Left forelimb (tissue), 1 donor: Measurements from ENCODE around the gene FBXO7.

Experiments
- DNase-seq: peaks from one replicate; pipeline ENCODE4 v3.0.0-alpha.2; 2018; ENCODE audit warnings: low spot score

The FBXO7 gene

DNA sequence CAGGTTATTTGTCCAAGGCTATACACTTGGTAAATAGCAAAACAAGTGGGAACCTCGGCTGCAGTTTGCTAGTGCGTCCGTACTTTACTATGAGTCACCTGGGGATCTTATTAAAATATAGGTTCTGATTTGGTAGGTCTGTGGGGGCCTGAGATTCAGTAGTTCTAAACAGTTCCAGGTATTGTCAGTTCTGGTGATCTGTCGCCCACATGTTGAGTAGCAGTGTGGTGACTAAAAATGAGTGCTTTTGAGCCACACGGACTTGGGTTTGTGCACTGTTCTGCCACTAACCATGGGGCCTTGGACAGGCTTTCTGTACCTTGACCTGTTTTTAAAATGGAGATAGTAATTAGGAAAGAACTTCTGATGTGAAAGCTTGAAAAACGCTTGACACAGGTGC lies 15.7 kb downstream of the FBXO7 start:
- no peak for DNase-seq

DNA sequence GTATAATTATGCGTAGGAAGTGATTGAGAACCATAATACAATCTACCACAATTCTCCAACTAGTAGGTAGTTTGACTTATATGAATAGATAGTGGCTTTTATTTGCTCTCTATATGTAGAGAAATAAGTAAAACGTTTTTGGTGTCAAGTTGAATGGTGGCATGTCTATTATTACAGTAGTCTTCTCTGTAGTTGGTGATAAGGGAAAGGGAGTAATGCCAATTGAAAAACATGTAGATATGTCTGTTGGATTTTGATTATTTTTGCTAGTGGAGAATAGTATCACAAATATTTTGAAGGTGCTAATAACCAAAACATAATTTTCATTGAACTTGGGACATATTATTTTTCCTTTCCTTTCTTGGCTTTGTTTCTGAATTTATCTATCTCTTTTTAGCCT lies 17.5 kb downstream of the FBXO7 start:
- no peak for DNase-seq

DNA sequence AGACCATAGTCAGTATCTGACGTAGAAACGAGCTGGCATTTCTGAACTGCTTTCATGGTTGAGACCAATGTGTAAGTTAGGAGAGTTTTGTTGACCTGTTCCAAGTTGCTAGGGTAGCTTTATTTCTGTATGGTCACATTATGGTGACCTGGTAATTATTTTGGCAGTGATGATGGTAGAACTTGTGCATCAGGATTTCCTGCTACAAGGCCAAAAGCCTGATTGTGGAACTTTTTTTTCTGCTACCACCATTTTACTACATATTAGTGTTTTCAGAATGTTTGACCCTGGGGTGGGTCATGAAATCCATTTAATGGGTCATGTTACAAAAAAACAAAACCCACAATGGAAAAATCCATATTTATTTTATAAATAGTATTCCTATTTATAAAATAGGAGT lies 18.9 kb downstream of the FBXO7 start:
- DNase-seq: no peak

DNA sequence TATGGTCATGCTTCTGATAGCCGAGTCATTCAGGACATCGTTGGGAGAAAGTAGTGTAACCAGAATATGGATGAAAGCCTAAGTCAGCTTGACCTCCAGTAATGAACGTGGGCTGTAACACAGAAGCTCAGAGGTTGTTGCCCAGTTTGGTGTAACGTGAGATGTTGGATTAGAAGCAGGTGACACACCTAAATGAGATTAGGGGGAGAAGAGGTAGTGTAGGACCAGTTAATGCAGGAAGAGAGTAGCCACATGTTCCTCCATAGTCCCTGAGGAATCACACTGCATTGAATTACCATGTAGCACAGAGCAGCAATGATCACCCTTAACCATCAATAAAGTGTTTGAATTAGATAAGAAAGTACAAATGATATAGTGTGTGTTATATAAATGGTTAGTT lies 20.4 kb downstream of the FBXO7 start:
- DNase-seq: no peak

DNA sequence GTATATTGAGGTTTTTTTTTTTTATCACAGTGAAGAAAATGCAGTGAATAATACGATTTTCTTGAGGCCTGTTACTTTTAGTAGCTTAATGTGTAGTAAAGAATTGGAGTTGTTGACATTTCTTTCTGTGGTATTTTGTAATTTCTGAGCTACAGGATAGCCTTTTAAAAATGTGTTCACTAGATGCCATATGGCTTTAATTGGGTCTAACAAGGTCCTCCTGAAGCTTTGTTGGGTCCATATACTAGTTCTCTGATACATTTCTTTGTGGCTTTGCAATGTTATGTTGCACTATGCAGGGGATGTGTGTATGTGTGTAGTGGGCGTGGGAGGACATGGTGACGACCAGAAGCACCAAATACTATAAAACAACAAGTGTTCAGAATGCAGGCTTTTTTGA lies 25.1 kb downstream of the FBXO7 start:
- no peak for DNase-seq

DNA sequence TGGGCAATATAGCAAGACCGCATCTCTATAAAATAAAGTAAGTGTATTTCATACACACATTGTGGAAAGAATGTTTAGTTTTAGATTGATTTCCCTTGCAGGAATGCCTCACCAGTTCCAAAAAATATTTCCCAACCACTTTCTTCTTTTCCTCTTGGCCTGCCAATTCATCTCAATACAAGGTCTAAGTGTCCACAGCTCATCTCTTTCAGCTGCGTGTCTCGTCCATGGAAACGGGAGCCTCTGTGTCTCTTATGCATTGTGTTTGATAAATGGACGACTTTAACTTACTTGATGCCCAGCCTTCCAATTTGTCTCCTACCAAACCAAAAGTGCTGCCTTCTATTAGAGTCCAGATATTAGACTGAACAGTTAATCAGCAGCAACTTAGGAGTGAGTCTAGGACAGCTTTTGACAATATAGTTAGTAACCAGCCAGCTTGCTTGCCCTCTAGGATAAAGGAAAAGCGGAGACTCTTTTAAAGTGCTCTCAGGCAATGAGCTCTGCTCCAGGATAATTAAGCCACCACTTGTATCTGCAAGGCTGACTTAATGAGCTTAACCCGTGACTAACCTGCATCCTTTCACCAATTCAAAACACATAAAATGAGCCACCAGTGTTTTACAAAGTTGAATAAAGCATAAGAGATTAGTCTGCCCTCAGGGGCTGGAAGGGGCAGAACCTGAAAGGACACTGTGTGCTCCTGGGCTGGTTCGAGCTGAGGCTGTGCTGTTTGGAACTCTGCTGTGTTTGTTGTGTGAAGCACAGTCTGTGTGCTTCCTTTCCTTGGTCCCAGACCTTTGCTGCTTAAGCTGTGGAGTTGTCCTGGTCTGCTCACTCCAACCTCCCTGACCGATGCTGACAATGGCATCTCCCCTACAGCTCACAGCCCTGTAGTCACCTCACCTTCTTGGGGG lies 27.5 kb downstream of the FBXO7 start:
- no peak for DNase-seq

DNA sequence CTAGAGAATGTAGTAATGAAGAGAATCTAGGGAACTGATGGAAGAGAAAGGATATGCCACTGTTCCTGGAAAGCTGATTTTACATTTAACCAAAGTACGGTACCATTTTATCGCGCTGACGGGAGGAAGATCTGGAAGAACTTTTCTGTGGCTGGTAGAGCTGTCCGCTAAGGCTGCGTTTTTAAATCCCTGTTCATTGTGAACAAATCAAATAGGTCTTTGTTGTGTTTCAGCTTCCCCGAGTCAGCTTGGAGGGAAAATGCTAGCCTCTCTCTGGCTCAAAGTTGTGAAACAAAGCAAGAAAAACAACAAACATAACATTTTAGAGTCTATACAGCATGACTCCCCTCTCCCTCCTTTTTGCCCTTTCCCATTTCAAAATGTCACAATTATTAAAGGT lies 34.4 kb downstream of the FBXO7 start:
- DNase-seq: no peak

DNA sequence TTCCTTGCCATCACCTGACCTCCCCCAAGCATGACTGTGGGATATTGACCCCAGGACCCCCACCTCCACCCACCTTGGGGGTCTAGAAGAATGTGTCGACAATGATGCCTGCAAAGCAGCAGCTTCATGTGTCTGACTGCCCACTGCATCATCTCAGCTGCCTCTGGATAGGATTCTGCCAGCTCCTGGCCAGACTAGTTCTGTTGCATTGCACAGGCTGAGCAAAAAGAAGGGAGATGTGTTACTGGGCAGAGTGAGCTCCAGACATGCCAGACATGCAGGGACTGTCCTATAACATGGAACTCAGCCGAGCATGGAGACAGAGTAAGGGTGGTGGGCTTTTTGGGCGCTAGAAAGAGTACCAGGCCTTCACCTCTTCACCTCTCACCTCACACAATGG lies 36.7 kb downstream of the FBXO7 start:
- no peak for DNase-seq

DNA sequence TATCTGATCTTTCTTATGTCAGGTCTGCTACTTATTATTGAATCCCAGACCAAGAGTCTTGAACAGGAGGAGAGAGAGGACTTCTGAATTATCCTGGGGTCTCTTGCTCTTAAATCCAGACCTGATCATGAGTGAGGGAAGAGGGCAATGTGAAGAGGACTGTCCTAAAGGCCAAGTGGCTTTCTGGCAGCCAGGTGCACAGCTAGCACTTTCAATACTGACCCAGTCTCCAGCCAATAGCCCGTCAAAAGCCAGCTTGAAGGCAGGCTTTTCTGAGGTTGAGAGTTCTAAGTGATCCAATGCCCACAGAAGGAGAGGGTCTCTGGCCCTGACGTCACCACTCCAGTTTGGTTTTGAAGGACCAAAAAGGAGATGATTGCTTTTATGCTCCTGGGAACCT lies 37.2 kb downstream of the FBXO7 start:
- DNase-seq: no peak

DNA sequence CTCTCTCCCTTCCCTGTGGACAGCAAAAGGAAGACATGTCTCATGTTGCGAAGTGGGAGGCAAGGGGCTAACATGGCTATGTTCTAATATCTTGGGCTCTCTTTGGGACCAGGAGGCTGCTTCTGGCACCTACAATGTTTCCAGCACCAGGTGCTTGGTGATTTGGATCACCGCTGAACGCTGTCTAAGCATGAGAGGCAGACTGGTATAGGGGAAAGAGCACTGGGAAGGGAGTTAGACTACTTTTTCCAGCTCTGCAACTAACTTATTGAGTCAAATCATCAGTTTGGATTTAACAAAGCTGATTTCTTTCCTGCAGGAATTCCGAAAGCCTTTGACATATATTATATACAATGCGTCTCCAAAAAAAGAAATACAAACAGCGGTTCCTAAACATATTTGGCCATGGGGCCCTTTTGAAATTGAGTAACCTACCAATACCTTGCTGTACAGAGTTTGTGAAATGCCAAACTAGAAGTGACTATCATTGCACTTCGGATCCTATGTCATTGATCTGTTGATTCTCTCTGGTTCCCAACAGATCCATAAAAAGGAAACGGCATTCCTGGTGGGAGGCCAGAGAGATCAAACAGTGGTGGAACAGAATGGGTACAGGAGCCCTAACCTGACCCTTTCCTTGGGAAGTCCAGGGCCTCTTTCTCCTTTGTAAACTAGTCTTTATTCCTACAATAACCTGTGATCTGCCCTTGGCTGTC lies 37.8 kb downstream of the FBXO7 start:
- no peak for DNase-seq

DNA sequence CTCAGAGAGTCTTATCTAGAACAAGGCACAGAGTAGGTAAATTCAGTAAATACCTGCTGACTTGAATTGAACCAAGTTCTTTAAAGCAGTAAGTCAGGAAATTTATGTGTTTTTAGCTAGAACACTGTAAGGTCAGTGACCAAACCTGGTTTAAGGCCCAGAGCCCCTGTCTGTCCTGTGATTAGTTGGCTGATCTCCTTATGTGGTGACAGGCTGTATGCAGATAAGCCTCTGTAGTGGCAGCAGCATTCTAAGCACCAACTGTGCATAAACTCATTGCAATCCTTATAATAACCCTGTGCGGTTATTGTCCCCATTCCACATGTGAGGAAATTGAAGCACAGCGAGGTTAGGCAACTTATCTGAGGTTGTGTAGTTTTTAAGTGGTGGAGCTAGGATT lies 40.5 kb downstream of the FBXO7 start:
- DNase-seq: no peak

DNA sequence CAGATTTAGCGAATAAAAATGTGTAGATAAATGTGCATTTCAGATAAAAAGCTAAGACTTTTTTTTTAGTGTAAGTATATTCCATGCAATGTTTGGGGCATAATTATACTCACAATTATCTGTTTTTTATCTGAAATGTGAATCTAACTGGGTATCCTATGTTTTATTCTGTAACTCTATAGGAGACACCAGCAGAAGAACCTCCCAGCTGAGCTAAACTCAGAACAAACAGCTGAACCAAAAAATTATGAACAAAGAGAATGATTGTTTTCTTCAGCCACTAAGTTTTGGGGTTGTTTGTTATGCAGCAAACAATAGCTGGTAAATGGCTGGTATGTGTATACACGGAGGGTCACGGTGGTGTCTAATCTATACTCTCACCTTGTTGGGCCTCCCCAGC lies 42.9 kb downstream of the FBXO7 start:
- no peak for DNase-seq

DNA sequence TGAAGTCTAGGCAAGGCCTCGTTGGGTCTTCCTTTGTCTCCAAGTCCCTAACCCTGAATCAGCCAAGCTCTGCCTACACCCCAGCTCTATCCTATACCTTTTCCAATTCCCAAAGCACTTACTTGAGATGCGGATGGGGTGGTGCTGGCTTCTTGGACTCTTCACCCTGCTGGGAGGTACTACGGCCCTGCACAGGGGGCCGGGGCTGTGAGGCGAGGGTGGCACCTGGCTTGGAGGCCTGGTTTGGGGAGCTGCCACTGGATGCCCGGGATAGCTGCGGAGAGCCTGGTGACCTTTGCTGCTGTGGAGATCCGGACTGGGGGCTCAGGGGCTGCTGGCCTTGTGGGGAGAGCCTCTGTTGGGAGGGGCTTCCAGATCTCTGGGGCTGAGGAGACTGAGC lies 43.3 kb downstream of the FBXO7 start:
- DNase-seq: no peak

DNA sequence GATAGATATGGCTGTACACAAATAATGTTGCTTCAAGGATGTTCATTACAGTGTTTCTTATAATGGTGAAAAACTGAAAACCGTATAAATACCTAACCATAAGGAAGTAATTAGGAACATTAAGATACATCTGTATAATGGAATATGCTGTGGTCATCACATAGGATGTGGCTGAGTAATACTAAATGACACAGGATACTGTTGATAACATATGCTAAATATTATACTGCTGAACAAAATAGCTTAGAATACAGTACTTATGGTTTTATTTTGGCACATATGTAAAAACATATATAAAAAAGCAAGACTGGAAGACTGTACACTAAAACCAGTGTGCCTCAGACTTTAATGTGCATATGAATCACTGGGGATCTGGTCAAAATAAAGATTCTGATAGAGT lies 43.8 kb downstream of the FBXO7 start:
- DNase-seq: no peak

DNA sequence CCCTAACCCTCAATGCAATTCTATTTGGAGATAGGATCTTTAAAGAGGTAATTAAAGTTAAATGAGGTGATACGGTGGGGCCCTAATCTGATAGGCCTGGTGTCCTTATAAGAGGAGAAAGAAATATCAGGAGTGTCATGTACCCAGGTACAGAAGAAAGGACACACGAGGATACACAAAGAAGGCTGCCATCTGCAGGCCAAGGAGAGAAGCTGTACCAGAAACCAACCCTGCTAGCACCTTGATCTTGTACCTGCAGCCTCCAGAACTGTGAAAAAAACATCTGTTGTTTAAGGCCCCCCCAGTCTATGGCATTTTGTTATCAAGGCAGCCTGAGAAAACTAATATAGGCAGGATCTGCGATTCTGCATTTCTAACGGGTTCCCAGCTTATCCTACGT lies 44.2 kb downstream of the FBXO7 start:
- no peak for DNase-seq

DNA sequence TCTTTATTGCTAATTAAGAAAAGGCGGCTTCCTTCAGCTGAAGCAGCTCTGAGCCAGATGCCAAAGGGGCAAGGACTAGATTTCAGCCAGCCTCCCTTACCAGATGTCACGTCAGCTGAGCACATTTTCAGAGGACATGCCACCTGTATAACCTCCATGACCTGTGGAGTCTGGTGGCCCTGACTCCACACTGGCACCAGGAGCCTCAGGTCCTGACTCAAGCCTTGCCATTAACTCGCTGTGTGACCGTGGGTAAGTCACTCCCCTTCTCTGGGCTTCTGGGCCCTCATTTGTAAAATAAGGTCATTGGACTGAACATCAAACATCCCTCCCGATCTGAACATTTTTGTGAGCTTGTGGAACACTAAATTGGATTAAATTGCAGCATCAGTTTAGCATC lies 46.0 kb downstream of the FBXO7 start:
- DNase-seq: no peak

DNA sequence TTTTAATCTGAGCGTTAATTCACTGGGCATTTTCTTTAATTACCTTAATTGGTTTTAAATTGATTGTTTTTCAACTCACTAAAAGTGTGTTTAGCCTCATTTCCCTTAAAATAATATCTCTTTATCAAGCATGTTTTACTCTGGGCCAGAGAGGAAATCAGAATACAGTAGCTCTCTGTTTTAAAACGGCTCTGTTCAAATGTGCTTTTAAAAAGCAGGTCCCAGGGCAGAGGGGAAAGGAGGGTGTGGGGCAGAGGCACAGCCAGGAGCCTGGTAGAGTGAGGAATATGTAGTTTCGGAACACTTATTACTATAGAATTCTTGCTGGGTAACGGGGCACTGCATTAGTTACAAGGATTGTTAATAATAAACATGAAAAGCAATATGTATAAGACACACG lies 47.6 kb downstream of the FBXO7 start:
- no peak for DNase-seq

DNA sequence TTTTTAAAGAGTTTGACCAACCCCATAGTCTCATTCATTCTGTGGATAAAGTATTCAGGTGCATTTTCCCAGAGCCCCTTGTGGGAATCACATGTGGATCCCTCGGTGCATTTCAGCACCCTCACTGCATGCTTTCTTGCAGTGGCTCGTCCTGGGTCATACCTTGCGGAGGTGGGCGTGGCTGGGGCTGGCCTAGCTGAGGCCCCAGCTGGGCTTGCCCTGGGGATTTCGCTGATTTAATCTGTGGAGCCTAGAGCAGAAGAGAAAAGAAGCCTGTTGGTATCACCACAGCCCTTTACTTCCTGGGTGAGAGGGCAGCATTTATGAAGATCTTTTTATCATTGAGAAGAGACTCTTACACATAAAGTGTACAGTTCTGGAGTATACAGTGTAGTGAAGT lies 53.1 kb downstream of the FBXO7 start:
- no peak for DNase-seq

DNA sequence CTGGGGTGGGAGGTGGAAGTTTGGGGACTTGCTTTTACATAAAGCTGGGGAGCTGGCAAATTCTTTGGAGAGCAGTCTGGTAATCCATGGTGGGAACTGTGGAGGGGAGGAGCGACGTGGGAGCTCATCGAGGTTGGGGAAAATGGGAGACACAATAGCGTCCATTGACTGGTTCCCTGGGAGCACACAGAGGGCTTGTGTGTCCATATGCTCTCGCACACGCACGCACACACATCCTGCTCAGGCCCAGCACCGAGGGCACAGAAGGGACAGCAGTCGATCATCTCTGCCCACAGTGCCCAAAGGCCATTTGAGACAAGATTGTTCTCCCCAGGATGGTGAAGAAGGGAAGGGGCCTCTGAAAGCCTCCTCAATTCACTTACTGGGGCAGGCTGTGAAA lies 53.7 kb downstream of the FBXO7 start:
- DNase-seq: no peak

DNA sequence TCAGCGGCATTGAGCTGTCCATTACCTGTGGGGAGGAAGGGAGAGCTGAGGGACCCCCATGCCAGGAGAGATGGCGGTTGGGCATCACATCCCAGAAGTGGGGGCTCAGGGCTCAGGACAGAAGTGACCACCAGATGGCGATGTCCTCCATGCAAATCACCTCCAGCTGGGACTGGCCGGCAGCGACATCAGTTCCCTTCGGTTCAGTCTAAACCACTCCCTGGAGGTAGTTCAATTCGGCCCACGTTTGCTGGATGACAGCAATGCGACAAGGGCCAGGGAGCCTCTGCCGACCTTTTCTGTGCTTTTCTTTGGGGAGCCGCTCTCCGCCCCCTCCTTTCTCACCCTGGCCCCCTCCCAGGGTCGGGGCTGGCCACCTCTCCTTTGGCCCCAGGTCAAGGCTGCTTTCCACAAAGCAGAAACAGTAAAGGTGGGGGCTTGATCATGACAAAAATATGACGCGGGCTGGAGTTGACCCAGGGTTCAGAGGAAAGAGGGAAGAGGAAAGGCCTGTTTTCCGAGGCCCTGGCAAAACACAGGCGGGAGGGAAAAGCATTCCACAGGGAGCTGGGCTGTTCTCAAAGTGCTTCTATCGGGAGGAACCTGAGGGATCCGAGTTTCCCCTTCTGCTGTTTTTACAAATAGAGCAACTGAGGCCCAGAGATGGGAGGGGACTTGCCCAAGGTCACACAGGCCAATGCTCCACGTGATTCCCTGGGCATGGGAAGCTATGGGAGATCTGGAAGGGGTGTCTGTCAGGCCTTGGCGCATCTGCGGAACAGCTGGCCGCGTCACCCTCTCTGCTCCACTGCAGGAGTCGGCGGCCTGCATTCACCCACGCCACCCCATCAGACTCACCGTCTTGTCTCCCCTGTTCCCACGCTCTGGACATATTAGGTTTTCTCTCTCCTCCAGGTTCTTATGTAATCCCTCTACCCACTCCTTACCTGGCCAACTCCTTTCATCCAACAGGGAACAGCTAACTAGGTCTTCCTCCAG lies 54.7 kb downstream of the FBXO7 start:
- peak; percentile 87 for DNase-seq

DNA sequence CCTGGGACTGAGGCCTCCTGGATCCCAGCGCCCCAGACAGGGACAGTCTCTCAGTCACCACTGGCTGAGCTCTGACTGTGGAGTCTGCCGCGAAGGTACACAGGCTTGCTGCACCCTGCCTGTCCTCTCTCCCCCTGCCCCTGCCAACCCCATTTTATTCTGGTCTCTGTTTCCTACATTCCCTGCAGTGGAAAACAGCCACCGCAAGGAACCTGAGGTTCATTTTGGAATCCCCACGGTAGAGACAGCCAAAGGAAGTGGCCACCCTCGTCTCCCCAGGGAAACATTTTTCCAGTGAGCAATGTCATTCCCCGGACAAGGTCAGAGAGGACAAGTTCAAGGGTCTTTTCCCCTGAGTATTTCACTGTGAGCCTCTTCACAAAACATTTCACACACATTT lies 56.6 kb downstream of the FBXO7 start:
- no peak for DNase-seq
